ENCODE measurements around the gene IL17D.

The IL17D gene

GRCh38 chr13:20696073-20696472 lies 7.4 kb upstream of the IL17D start:
- DNase-seq = no peak

- DNase-seq = no peak
Observed at GRCh38 chr13:20699715-20700114, 3.8 kb upstream of the IL17D start.

GRCh38 chr13:20700288-20700687 lies 3.2 kb upstream of the IL17D start:
- DNase-seq = no peak

- no peak for DNase-seq
Observed at GRCh38 chr13:20701461-20701860, 2.0 kb upstream of the IL17D start.

- DNase-seq = no peak
Observed at GRCh38 chr13:20702530-20702914, 977 bp upstream of the IL17D start.

- DNase-seq = peak; percentile 62
Observed at GRCh38 chr13:20703780-20704458, 420 bp downstream of the IL17D start.

- DNase-seq = no peak
Observed at GRCh38 chr13:20704459-20705069, 1.1 kb downstream of the IL17D start.

GRCh38 chr13:20706661-20707060 lies 3.2 kb downstream of the IL17D start:
- no peak for DNase-seq

- DNase-seq = no peak
Observed at GRCh38 chr13:20708216-20708615, 4.7 kb downstream of the IL17D start.

GRCh38 chr13:20709369-20709768 lies 5.9 kb downstream of the IL17D start:
- no peak for DNase-seq

GRCh38 chr13:20709782-20710181 lies 6.3 kb downstream of the IL17D start:
- DNase-seq = no peak

- no peak for DNase-seq
Observed at GRCh38 chr13:20711301-20712044, 8.0 kb downstream of the IL17D start.

- no peak for DNase-seq
Observed at GRCh38 chr13:20713014-20713376, 9.5 kb downstream of the IL17D start.

GRCh38 chr13:20713751-20714150 lies 10.3 kb downstream of the IL17D start:
- DNase-seq = no peak

- DNase-seq = no peak
Observed at GRCh38 chr13:20714161-20714560, 10.7 kb downstream of the IL17D start.

- DNase-seq = no peak
Observed at GRCh38 chr13:20714563-20715329, 11.2 kb downstream of the IL17D start.

- no peak for DNase-seq
Observed at GRCh38 chr13:20715330-20715712, 11.8 kb downstream of the IL17D start.

GRCh38 chr13:20716951-20717350 lies 13.5 kb downstream of the IL17D start:
- DNase-seq = no peak

GRCh38 chr13:20717581-20718542 lies 14.4 kb downstream of the IL17D start:
- no peak for DNase-seq

- no peak for DNase-seq
Observed at GRCh38 chr13:20718958-20719566, 15.6 kb downstream of the IL17D start.

GRCh38 chr13:20719783-20720182 lies 16.3 kb downstream of the IL17D start:
- DNase-seq = no peak

- no peak for DNase-seq
Observed at GRCh38 chr13:20720499-20720898, 17.0 kb downstream of the IL17D start.

Measured in T-helper 9 cell (primary cell).